ENCODE results near the gene KIF4B.

The KIF4B gene

GRCh38 chr5:155049569-155050383, 36.2 kb downstream of the KIF4B start:
- Histone ChIP-seq H3K4me3 (ENCODE audit: low read length) (no peak overlapping the region), H3K36me3 (ENCODE audit: insufficient read depth, low read length) (no peaks in the 10 kb centered on the region), H2AFZ (ENCODE audit: low read depth, low read length) (no peak overlapping the region), H3K4me1 (ENCODE audit: insufficient read depth, low read length) (no peaks in the 10 kb centered on the region), H3K9me3 (ENCODE audit: low read length) (no peaks in the 10 kb centered on the region), H3K27me3 (ENCODE audit: insufficient read depth, low read length) (peaks cover 7% of the 10 kb centered on the region)

- no peaks in the 10 kb centered on the region for H3K36me3 ChIP-seq (ENCODE audit: insufficient read depth, low read length)
- no peaks in the 10 kb centered on the region for H3K4me1 ChIP-seq (ENCODE audit: insufficient read depth, low read length)
- H3K9me3 ChIP-seq (ENCODE audit: low read length): no peaks in the 10 kb centered on the region
- H3K4me3 ChIP-seq (ENCODE audit: low read length): no peak overlapping the region
- H2AFZ ChIP-seq (ENCODE audit: low read depth, low read length): no peak overlapping the region
- H3K27me3 ChIP-seq (ENCODE audit: insufficient read depth, low read length): peaks cover 7% of the 10 kb centered on the region
Measured at GRCh38 chr5:155050384-155051019, 36.9 kb downstream of the KIF4B start.

DNA sequence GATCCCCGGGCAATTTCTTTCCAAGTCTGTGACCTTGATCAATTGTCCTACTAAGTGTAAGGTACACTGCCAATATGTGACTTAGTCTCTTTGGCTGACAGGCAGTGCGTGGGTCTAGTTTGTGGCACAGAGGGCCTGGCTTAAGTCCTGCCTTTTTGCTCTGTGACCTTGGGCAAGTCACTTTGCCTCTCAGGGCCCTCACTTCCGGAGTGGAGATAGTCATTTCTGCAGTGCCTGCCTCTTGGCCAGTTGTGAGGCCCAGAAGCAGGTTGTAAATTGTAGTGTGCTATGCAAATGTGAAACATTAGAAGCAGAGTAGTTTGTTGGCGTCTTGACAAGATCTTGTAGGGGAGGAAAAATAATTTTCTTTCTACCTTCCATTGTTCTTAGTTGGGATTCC, 39.0 kb downstream of the KIF4B start:
- Histone ChIP-seq H2AFZ (ENCODE audit: low read depth, low read length) (no peak overlapping the region), H3K36me3 (ENCODE audit: insufficient read depth, low read length) (no peaks in the 10 kb centered on the region), H3K9me3 (ENCODE audit: low read length) (no peaks in the 10 kb centered on the region), H3K4me3 (ENCODE audit: low read length) (no peak overlapping the region), H3K27me3 (ENCODE audit: insufficient read depth, low read length) (peaks cover 5% of the 10 kb centered on the region), H3K4me1 (ENCODE audit: insufficient read depth, low read length) (no peaks in the 10 kb centered on the region)

GRCh38 chr5:155053501-155053900, 39.9 kb downstream of the KIF4B start:
- no peak overlapping the region for H2AFZ ChIP-seq (ENCODE audit: low read depth, low read length)
- peaks cover 5% of the 10 kb centered on the region for H3K27me3 ChIP-seq (ENCODE audit: insufficient read depth, low read length)
- no peaks in the 10 kb centered on the region for H3K4me1 ChIP-seq (ENCODE audit: insufficient read depth, low read length)
- H3K4me3 ChIP-seq (ENCODE audit: low read length): no peak overlapping the region
- no peaks in the 10 kb centered on the region for H3K36me3 ChIP-seq (ENCODE audit: insufficient read depth, low read length)
- H3K9me3 ChIP-seq (ENCODE audit: low read length): no peaks in the 10 kb centered on the region

GRCh38 chr5:155056644-155057269, 43.2 kb downstream of the KIF4B start:
- no peaks in the 10 kb centered on the region for H3K36me3 ChIP-seq (ENCODE audit: insufficient read depth, low read length)
- no peak overlapping the region for H3K4me3 ChIP-seq (ENCODE audit: low read length)
- H2AFZ ChIP-seq (ENCODE audit: low read depth, low read length): no peak overlapping the region
- H3K27me3 ChIP-seq (ENCODE audit: insufficient read depth, low read length): peaks cover 5% of the 10 kb centered on the region
- no peaks in the 10 kb centered on the region for H3K4me1 ChIP-seq (ENCODE audit: insufficient read depth, low read length)
- H3K9me3 ChIP-seq (ENCODE audit: low read length): no peaks in the 10 kb centered on the region

DNA sequence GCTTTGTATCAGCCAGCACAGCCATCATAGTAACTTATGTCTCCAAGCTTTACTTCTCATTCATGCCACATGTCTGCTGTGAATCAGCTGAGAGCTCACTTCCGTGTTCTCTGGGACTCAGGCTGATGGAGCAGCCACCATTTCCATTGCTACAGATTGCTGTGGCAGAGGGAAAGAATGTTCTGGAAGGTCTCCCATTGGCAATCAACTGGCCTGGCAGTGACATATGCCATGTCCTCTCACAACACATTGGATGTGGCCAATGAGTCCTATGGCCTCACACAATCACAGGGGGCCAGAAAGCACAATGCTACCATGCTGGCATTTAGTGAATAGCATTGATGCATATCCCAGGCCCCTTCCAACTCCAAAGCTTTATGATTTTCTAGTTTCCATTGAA, 44.1 kb downstream of the KIF4B start:
- peaks cover 5% of the 10 kb centered on the region for H3K27me3 ChIP-seq (ENCODE audit: insufficient read depth, low read length)
- H3K36me3 ChIP-seq (ENCODE audit: insufficient read depth, low read length): no peaks in the 10 kb centered on the region
- no peaks in the 10 kb centered on the region for H3K9me3 ChIP-seq (ENCODE audit: low read length)
- no peaks in the 10 kb centered on the region for H3K4me1 ChIP-seq (ENCODE audit: insufficient read depth, low read length)
- no peak overlapping the region for H3K4me3 ChIP-seq (ENCODE audit: low read length)
- H2AFZ ChIP-seq (ENCODE audit: low read depth, low read length): no peak overlapping the region

GRCh38 chr5:155064580-155064979, 51.0 kb downstream of the KIF4B start:
- Histone ChIP-seq H3K9me3 (ENCODE audit: low read length) (no peaks in the 10 kb centered on the region), H3K4me1 (ENCODE audit: insufficient read depth, low read length) (no peaks in the 10 kb centered on the region), H3K4me3 (ENCODE audit: low read length) (no peak overlapping the region), H3K36me3 (ENCODE audit: insufficient read depth, low read length) (no peaks in the 10 kb centered on the region), H3K27me3 (ENCODE audit: insufficient read depth, low read length) (no peaks in the 10 kb centered on the region), H2AFZ (ENCODE audit: low read depth, low read length) (no peak overlapping the region)

DNA sequence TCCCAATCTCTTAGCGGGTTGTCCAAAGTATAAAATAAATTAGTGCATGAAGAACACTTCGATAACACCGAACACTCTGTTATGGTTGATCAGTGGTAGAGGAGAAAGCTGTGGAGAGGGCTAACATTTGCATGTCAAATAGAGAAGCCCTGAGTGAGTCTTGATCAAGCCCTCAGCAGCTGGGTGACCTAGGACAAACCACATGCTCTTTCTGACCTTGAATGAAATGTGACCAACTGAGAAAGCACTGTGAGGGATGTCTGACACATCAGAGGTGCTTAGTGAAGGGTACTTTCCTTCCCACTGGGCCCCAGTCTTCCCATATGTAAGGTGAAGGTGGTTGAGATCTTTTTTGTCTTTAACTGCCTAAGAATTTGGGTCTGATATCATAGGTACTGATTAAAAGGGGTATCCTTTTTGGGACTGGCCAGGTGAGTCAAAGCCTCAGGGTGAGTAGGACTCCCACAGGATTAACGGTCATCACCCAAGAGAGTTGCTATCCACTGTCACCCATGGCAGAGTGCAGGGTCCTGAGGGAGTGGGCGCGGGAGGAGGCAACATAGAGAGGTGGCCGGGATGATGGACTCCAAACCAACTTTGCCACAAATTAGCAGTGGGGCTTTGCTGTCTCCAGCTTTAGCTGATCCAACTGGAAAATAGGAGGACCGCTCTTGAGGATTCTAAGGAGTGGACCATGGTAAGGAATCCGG, 53.5 kb downstream of the KIF4B start:
- no peak overlapping the region for H3K4me3 ChIP-seq (ENCODE audit: low read length)
- no peaks in the 10 kb centered on the region for H3K36me3 ChIP-seq (ENCODE audit: insufficient read depth, low read length)
- no peaks in the 10 kb centered on the region for H3K9me3 ChIP-seq (ENCODE audit: low read length)
- no peaks in the 10 kb centered on the region for H3K4me1 ChIP-seq (ENCODE audit: insufficient read depth, low read length)
- no peak overlapping the region for H2AFZ ChIP-seq (ENCODE audit: low read depth, low read length)
- no peaks in the 10 kb centered on the region for H3K27me3 ChIP-seq (ENCODE audit: insufficient read depth, low read length)
